HepG2 (cell line): ENCODE data around the gene C2. TPM values are rescaled to one million over a fixed set of nuclear protein-coding genes. Genes with fewer than 3 reads are reported as not detected.

Source experiments
- ATF6 ChIP-seq: sonication (generic); formaldehyde crosslinking; conservative IDR thresholded peaks from 2 replicates; pipeline ENCODE4 v1.4.0; 2020; ENCODE audit warnings: missing genetic modification reagents
- BCL3 ChIP-seq: sonication (generic); formaldehyde crosslinking; IDR thresholded peaks from 2 replicates; pipeline ENCODE4 v1.5.1; 2020; ENCODE audit warnings: mild to moderate bottlenecking, missing genetic modification reagents, moderate library complexity
- CEBPG ChIP-seq: IDR thresholded peaks from 2 replicates; pipeline ENCODE4 v1.6.1; 2016
- FIP1L1 ChIP-seq: fragments of 200-400 bp; formaldehyde crosslinking; IDR thresholded peaks from 2 replicates; pipeline ENCODE4 v1.6.1; 2018; ENCODE audit warnings: low read depth, mild to moderate bottlenecking, low read length, moderate library complexity, borderline replicate concordance; ENCODE audit not compliant: insufficient read depth
- ISX ChIP-seq: sonication (generic); formaldehyde crosslinking; conservative IDR thresholded peaks from 2 replicates; pipeline ENCODE4 v1.5.0; 2020; ENCODE audit warnings: missing genetic modification reagents
- JARID2 ChIP-seq: sonication (generic); formaldehyde crosslinking; IDR thresholded peaks from 2 replicates; pipeline ENCODE4 v1.8.1; 2023; ENCODE audit warnings: missing genetic modification reagents, inconsistent platforms; ENCODE audit not compliant: insufficient replicate concordance
- MEIS2 ChIP-seq: sonication (generic); formaldehyde crosslinking; IDR thresholded peaks from 2 replicates; pipeline ENCODE4 v1.9.0; 2021; ENCODE audit warnings: mild to moderate bottlenecking, missing genetic modification reagents
- NBN ChIP-seq: fragments of 450-650 bp; conservative IDR thresholded peaks from 2 replicates; pipeline ENCODE4 v1.6.1; 2017
- NR2C2 ChIP-seq: sonication (generic); formaldehyde crosslinking; IDR thresholded peaks from 2 replicates; pipeline ENCODE4 v1.4.0; 2020; ENCODE audit warnings: missing genetic modification reagents, mild to moderate bottlenecking, moderate library complexity, borderline replicate concordance
- ONECUT2 ChIP-seq: sonication (generic); formaldehyde crosslinking; IDR thresholded peaks from 2 replicates; pipeline ENCODE4 v1.4.0; 2020; ENCODE audit warnings: missing genetic modification reagents
- RAD21 ChIP-seq: fragments of 450-650 bp; formaldehyde crosslinking; IDR thresholded peaks from 2 replicates; pipeline ENCODE4 v1.5.0; 2020; ENCODE audit warnings: mild to moderate bottlenecking
- SAP130 ChIP-seq: IDR thresholded peaks from 2 replicates; pipeline ENCODE4 v1.6.1; 2016; ENCODE audit warnings: low read depth
- SKI ChIP-seq: fragments of 450-650 bp; IDR thresholded peaks from one replicate; pipeline ENCODE4 v1.6.1; 2018; ENCODE audit warnings: mild to moderate bottlenecking; ENCODE audit not compliant: partially characterized antibody
- SNRNP70 ChIP-seq: fragments of 200-400 bp; formaldehyde crosslinking; IDR thresholded peaks from 2 replicates; pipeline ENCODE4 v1.6.1; 2017; ENCODE audit warnings: mild to moderate bottlenecking, low read depth, low read length, moderate library complexity
- SSRP1 ChIP-seq: IDR thresholded peaks from 2 replicates; pipeline ENCODE4 v1.6.1; 2016; ENCODE audit warnings: control low read depth
- ZBTB7B ChIP-seq: sonication (generic); formaldehyde crosslinking; IDR thresholded peaks from 2 replicates; pipeline ENCODE4 v1.4.0; 2020; ENCODE audit warnings: missing genetic modification reagents
- ZMAT3 ChIP-seq: sonication (generic); formaldehyde crosslinking; conservative IDR thresholded peaks from 2 replicates; pipeline ENCODE4 v1.7.0; 2021; ENCODE audit warnings: missing genetic modification reagents
- ZNF235 ChIP-seq: sonication (generic); formaldehyde crosslinking; IDR thresholded peaks from 2 replicates; pipeline ENCODE4 v1.8.1; 2023; ENCODE audit warnings: mild to moderate bottlenecking, missing genetic modification reagents, borderline replicate concordance
- ZNF510 ChIP-seq: sonication (generic); formaldehyde crosslinking; IDR thresholded peaks from 2 replicates; pipeline ENCODE4 v1.4.0; 2020; ENCODE audit warnings: low read depth, mild to moderate bottlenecking, missing genetic modification reagents
- ZNF567 ChIP-seq: sonication (generic); formaldehyde crosslinking; IDR thresholded peaks from 2 replicates; pipeline ENCODE4 v1.8.1; 2023; ENCODE audit warnings: mild to moderate bottlenecking, missing genetic modification reagents, borderline replicate concordance
- ZNF589 ChIP-seq: sonication (generic); formaldehyde crosslinking; conservative IDR thresholded peaks from 2 replicates; pipeline ENCODE4 v1.8.0; 2022; ENCODE audit warnings: mild to moderate bottlenecking, moderate library complexity, missing genetic modification reagents
- ZNF720 ChIP-seq: sonication (generic); formaldehyde crosslinking; IDR thresholded peaks from 2 replicates; pipeline ENCODE4 v1.4.0; 2020; ENCODE audit warnings: missing genetic modification reagents
- ZSCAN21 ChIP-seq: sonication (generic); formaldehyde crosslinking; IDR thresholded peaks from 2 replicates; pipeline ENCODE4 v1.8.0; 2022; ENCODE audit warnings: mild to moderate bottlenecking, missing genetic modification reagents, moderate library complexity, borderline replicate concordance
- polyA plus RNA-seq, 8 experiments: library from polyadenylated mRNA; depleted of rRNA in 3 of 8; stranded (reverse) in 7 of 8; unstranded in 1 of 8; fragments of >200 nt; fragmentation: Illumina TruSeq in 4 of 8; extraction: Trizol in 4 of 8; gene quantifications; 2 replicates each; pipeline versions ENCODE4 v1.2.1 to v1.2.3, GENCODE V29; 2011 to 2016; ENCODE audit warnings: low read depth in 4 of 8, missing spikeins in 1 of 8, mixed read lengths in 1 of 8; ENCODE audit not compliant: insufficient read depth in 1 of 8
- total RNA-seq, 5 experiments: library from RNA; depleted of rRNA; stranded (reverse); fragments of >200 nt; fragmentation: Illumina TruSeq; extraction: Trizol; gene quantifications; 2 replicates each; pipeline ENCODE4 v1.2.3, GENCODE V29; 2016; ENCODE audit warnings: low read depth in 1 of 5
- TF ChIP-seq, protein P1 (sequence below): sonication (generic); formaldehyde crosslinking; IDR thresholded peaks from 2 replicates; pipeline ENCODE4 v1.4.0; 2020; ENCODE audit warnings: missing genetic modification reagents, mild to moderate bottlenecking, borderline replicate concordance

Gene C2
- total and polyA plus RNA-seq, 2 of the 13 experiments (the other 11 are each of a cell fraction or from before 2014, with no cell fraction given), result 165 to 307 TPM

- TF ChIP-seq SSRP1 (CRISPR knock-in tag), result no peak
- TF ChIP-seq CEBPG (CRISPR knock-in tag), result peak; percentile 59
- no peak for TF ChIP-seq JARID2
- no peak; the same call in 1 of the 2 replicates for TF ChIP-seq ZNF589
- TF ChIP-seq, protein P1, sequence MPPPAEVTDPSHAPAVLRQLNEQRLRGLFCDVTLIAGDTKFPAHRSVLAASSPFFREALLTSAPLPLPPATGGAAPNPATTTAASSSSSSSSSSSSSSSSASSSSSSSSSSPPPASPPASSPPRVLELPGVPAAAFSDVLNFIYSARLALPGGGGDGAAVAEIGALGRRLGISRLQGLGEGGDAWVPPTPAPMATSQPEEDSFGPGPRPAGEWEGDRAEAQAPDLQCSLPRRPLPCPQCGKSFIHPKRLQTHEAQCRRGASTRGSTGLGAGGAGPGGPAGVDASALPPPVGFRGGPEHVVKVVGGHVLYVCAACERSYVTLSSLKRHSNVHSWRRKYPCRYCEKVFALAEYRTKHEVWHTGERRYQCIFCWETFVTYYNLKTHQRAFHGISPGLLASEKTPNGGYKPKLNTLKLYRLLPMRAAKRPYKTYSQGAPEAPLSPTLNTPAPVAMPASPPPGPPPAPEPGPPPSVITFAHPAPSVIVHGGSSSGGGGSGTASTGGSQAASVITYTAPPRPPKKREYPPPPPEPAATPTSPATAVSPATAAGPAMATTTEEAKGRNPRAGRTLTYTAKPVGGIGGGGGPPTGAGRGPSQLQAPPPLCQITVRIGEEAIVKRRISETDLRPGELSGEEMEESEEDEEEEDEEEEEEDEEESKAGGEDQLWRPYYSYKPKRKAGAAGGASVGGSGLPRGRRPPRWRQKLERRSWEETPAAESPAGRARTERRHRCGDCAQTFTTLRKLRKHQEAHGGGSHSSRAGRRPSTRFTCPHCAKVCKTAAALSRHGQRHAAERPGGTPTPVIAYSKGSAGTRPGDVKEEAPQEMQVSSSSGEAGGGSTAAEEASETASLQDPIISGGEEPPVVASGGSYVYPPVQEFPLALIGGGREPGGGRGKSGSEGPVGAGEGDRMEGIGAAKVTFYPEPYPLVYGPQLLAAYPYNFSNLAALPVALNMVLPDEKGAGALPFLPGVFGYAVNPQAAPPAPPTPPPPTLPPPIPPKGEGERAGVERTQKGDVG (CRISPR knock-in tag), result no peak; the same call in 1 of the 2 replicates
- TF ChIP-seq NBN, result no peak
- TF ChIP-seq RAD21 (CRISPR knock-in tag), result peak; percentile 64
- TF ChIP-seq MEIS2 (CRISPR knock-in tag), result peak; percentile 95
- no peak; the same call in 1 of the 2 replicates for TF ChIP-seq BCL3 (CRISPR knock-in tag)
- TF ChIP-seq ZSCAN21 (CRISPR knock-in tag), result 0 out of 2 replicates have a peak, but pooled peaks have one; percentile 77
- TF ChIP-seq ZNF720 (CRISPR knock-in tag), result no peak
- peak; percentile 25 for TF ChIP-seq SKI
- 0 out of 2 replicates have a peak, but pooled peaks have one; percentile 2 for TF ChIP-seq ZBTB7B (CRISPR knock-in tag)
- peak; percentile 38; the same call in 1 of the 2 replicates for TF ChIP-seq ZNF510 (CRISPR knock-in tag)
- peak; percentile 69; the same call in 1 of the 2 replicates for TF ChIP-seq ZMAT3 (CRISPR knock-in tag)
- no peak for TF ChIP-seq ZNF235
- peak; percentile 100 for TF ChIP-seq SAP130 (CRISPR knock-in tag)
- peak; percentile 57 for TF ChIP-seq ONECUT2 (CRISPR knock-in tag)
- TF ChIP-seq ATF6, result no peak
- no peak for TF ChIP-seq FIP1L1
- no peak for TF ChIP-seq SNRNP70
- peak; percentile 23; the same call in 1 of the 2 replicates for TF ChIP-seq ZNF567
- TF ChIP-seq ISX (CRISPR knock-in tag), result 0 out of 2 replicates have a peak, but pooled peaks have one; percentile 31
- peak; percentile 99 for TF ChIP-seq NR2C2
Measured at GRCh38 chr6:31958741-31959739, 31.5 kb downstream of the C2 start, which contains the start of the genes NELFE and SKIC2 (continued).
